Kidney (tissue), 14 donors: ENCODE results near the gene SSR4. TPM values are rescaled to one million over a fixed set of nuclear protein-coding genes. Genes with fewer than 3 reads are reported as not detected.

Experiments
- DNase-seq, 5 donors: peaks; one replicate each; pipeline ENCODE4 v3.0.0-alpha.2; 2013 to 2020
- FAIRE-seq: peaks from 2 replicates; lab custom pipeline; 2012; peaks lifted over from hg19 to GRCh38; lab: Jason Lieb, UNC
- H3K27ac ChIP-seq, 2 donors: one replicate each; pipeline ENCODE4 v1.7.0; 2013; ENCODE audit warnings: low read depth in 2 of 2, low read length in 2 of 2, inconsistent platforms in 1 of 2
- H3K27me3 ChIP-seq: one replicate; pipeline ENCODE4 v1.7.1; 2013; ENCODE audit warnings: low read length, inconsistent platforms; ENCODE audit not compliant: control insufficient read depth, insufficient read depth
- H3K36me3 ChIP-seq, 3 donors: one replicate each; pipeline versions ENCODE4 v1.7.0 to v1.7.1; 2013; ENCODE audit warnings: low read length in 3 of 3, control low read depth in 1 of 3, inconsistent platforms in 1 of 3; ENCODE audit not compliant: insufficient read depth in 3 of 3, control insufficient read depth in 2 of 3
- H3K4me1 ChIP-seq, 3 donors: one replicate each; pipeline versions ENCODE4 v1.7.0 to v1.7.1; 2013; ENCODE audit warnings: low read length in 3 of 3, inconsistent platforms in 1 of 3, low read depth in 1 of 3; ENCODE audit not compliant: control insufficient read depth in 2 of 3, insufficient read depth in 2 of 3
- H3K4me3 ChIP-seq, 3 donors: one replicate each; pipeline versions ENCODE4 v1.7.0 to v1.8.1; 2013; ENCODE audit warnings: low read length in 3 of 3, control low read depth in 1 of 3, inconsistent platforms in 1 of 3
- H3K9ac ChIP-seq, 3 donors: one replicate each; pipeline versions ENCODE4 v1.7.0 to v1.7.1; 2013; ENCODE audit warnings: low read length in 3 of 3, control low read depth in 1 of 3, inconsistent platforms in 1 of 3
- H3K9me3 ChIP-seq, 3 donors: one replicate each; pipeline versions ENCODE4 v1.7.0 to v1.7.1; 2013; ENCODE audit warnings: low read length in 3 of 3, control low read depth in 1 of 3, inconsistent platforms in 1 of 3; ENCODE audit not compliant: control insufficient read depth in 2 of 3, insufficient read depth in 1 of 3
- intact Hi-C: fragments of 100-400 bp; cut with DNase I; formaldehyde crosslinking; loops from one replicate; pipeline ENCODE4 v1.11.1; 2022
- polyA plus RNA-seq: library from polyadenylated mRNA; stranded (reverse); fragments of 350-450 nt; fragmentation: Illumina TruSeq; extraction: RNeasy Lipid Tissue Mini Kit (QIAGEN cat#74804); gene quantifications from one replicate; pipeline ENCODE4 v1.2.3, GENCODE V29; 2014; ENCODE audit warnings: low read depth, low replicate concordance; ENCODE audit not compliant: insufficient read depth
- total RNA-seq: library from RNA; stranded (reverse); fragmentation: NEBNext Ultra II Directional; extraction: Animal tissue kit (Norgen Biotek cat#: 25700); gene quantifications from one replicate; pipeline ENCODE4 v1.2.1, GENCODE V29; 2021
- TF ChIP-seq, protein P1 (sequence below): IDR thresholded peaks from 3 replicates; pipeline ENCODE4 v1.5.1; 2012; ENCODE audit warnings: mild to moderate bottlenecking, moderate library complexity, borderline replicate concordance; ENCODE audit not compliant: insufficient read depth; ENCODE audit errors: extremely low read depth
- donor health status: control.
- donor health status: control.
- donor health status: control.
- donor health status: control.
- donor health status: control.
- donor health status: DM: yes; HTN: yes; CAD: no.
- donor health status: Normal renal cell carcinoma (clear cell type).

The SSR4 gene
- total and polyA plus RNA-seq, 2 donors from 2014 or later, result 226 to 473 TPM

DNA sequence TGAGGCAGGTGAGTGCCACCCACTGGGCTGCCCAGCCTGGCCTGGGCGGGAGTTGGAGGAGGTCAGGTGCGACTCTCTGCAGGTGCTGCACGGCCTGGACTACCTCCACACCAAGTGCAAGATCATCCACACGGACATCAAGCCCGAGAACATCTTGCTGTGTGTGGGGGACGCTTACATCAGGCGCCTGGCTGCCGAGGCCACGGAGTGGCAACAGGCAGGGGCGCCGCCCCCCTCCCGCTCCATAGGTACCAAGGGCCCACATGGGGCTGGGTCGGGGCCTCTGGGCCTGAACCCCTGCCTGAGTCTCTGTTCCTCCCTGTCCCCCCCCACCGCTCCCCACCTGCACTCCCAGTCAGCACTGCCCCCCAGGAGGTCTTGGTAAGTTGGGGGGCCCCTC is 11.6 kb upstream of the SSR4 start:
- no peaks in the 10 kb centered on the region for H3K36me3 ChIP-seq
- no peak overlapping the region for H3K27ac ChIP-seq
- H3K4me1 ChIP-seq, result no peaks in the 10 kb centered on the region
- intact Hi-C loops, result no loop called here
- H3K27me3 ChIP-seq, result no peaks in the 10 kb centered on the region
- TF ChIP-seq, protein P1, sequence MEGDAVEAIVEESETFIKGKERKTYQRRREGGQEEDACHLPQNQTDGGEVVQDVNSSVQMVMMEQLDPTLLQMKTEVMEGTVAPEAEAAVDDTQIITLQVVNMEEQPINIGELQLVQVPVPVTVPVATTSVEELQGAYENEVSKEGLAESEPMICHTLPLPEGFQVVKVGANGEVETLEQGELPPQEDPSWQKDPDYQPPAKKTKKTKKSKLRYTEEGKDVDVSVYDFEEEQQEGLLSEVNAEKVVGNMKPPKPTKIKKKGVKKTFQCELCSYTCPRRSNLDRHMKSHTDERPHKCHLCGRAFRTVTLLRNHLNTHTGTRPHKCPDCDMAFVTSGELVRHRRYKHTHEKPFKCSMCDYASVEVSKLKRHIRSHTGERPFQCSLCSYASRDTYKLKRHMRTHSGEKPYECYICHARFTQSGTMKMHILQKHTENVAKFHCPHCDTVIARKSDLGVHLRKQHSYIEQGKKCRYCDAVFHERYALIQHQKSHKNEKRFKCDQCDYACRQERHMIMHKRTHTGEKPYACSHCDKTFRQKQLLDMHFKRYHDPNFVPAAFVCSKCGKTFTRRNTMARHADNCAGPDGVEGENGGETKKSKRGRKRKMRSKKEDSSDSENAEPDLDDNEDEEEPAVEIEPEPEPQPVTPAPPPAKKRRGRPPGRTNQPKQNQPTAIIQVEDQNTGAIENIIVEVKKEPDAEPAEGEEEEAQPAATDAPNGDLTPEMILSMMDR, result no peak
- no peak overlapping the region for H3K9ac ChIP-seq
- H3K4me3 ChIP-seq, result no peak overlapping the region
- H3K9me3 ChIP-seq, result no peaks in the 10 kb centered on the region
- DNase-seq (no peak), FAIRE-seq (no peak)

DNA sequence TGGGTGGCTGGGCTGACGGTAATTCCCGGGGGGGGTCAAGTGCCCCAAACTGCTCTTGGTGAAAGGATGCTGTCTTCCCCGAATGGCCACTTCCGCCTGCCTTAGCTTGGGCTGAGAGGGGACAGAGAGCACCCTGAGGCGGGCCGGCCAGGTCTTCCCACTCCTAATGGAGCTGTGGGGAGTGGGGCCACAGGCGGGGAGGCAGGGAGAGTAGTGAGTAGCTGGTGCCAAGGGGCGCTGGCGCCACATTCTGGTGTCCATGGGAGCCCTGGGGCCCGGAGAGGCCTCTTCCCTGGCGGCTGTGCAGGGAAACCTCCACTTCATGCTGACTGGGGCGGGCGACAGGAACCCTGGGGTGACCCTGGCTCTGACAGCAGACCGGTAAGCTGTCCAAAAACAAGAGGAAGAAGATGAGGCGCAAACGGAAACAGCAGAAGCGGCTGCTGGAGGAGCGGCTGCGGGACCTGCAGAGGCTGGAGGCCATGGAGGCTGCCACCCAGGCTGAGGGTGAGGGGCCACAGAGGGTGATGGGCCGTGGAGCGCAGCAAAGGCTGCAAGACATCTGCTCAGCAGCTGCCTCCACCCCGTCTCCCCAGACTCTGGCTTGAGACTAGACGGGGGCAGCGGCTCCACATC is 11.0 kb upstream of the SSR4 start:
- Histone ChIP-seq H3K4me1 (no peaks in the 10 kb centered on the region), H3K4me3 (no peak overlapping the region), H3K27me3 (no peaks in the 10 kb centered on the region), H3K9me3 (no peaks in the 10 kb centered on the region), H3K27ac (no peak overlapping the region), H3K36me3 (no peaks in the 10 kb centered on the region), H3K9ac (no peak overlapping the region)
- no peak for FAIRE-seq
- TF ChIP-seq, protein P1, result no peak
- DNase-seq, result peak in 1 of 5 donors; percentile 23
- intact Hi-C loops, result no loop called here

DNA sequence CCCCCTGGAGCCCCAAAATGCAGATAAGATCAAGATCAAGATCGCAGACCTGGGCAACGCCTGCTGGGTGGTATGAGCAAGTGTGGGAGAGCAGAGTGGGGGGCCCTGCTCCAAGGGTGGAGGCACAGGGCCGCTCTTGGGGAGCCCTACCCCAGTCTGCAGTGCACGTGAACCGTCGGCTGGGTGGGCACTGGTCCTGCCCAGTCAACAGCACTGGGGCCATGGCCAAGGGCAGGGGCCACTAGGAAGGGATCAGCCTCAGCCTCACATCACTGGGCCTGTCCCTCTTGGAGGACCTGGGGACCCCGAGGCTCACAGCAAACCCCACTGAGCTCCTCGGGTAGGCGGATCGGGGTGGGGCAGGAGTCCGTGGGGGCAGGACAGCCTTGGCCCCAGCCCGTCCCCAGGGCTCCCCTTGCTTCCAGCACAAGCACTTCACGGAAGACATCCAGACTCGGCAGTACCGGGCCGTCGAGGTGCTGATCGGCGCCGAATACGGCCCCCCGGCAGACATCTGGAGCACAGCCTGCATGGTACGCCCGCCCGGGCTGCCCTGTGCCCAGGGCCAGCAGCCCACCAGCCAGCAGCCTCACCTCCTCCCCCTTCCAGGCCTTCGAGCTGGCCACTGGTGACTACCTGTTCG is 10.0 kb upstream of the SSR4 start:
- DNase-seq (no peak), FAIRE-seq (no peak)
- TF ChIP-seq, protein P1, result no peak
- Histone ChIP-seq H3K27me3 (no peaks in the 10 kb centered on the region), H3K4me3 (no peak overlapping the region), H3K36me3 (no peaks in the 10 kb centered on the region), H3K27ac (no peak overlapping the region), H3K9me3 (no peaks in the 10 kb centered on the region), H3K4me1 (no peaks in the 10 kb centered on the region), H3K9ac (no peak overlapping the region)
- intact Hi-C loops, result no loop called here
